GM04503 (cell line): ENCODE results near the gene MAD1L1.
A peak's percentile ranks its signal among the peaks of the same experiment; 100 is the strongest.

Source experiments
- DNase-seq: peaks from one replicate; pipeline ENCODE4 v3.0.0-alpha.2; 2012; ENCODE audit warnings: low read depth

MAD1L1 gene

DNA sequence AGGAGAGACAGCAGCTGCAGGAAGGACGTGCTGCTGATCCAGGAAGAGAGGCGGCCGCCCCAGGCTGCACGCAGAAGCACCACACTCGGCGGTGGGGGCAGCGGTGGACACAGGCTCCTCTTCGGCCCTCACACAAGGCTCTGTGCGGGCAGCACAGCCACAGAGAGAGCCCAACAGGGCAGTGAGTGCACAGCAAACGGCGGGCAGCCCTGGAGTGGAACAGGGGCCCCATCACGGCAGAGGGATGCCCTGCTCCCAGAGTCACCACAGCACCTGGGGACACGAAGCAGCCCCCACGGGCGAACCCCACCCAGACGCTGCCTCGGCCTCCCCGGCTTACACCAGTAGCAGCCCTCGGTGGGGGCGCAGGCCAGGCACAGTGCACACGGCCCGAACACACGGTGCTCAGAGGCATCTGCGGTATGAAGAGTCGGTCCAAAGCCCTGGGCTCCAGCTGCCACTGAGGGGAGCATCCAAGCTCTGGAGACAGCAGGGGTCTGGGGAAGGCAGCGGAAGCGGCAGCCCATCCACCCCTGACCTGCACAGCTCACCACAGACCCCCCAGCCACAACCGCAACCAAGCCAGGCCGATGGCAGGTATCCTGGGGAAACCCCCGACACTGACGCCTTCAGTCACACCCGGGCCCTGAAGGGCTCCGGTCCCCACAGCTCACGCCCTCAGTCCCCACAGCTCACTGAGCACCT, 26.1 kb upstream of the MAD1L1 start:
- no peak for DNase-seq

DNA sequence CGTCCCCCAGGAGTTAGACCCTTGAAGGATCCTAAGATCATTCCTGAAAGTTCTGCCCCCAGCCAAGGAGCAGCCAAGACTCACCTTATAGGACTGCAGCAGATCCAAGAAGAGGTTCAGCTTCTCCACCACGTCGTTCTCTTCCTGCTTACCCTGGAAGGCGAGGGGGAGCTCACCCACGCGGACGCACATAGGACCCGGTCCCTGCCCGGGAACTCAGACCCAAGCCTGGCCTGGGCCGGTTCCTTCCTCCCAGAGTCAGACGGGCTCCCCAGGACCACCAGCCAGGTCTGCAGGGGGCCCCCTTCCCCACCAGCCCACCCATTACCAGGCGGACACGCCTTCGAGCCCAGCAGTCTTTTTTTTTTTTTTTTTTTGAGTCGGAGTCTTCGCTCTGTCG, 24.9 kb upstream of the MAD1L1 start:
- DNase-seq = no peak

DNA sequence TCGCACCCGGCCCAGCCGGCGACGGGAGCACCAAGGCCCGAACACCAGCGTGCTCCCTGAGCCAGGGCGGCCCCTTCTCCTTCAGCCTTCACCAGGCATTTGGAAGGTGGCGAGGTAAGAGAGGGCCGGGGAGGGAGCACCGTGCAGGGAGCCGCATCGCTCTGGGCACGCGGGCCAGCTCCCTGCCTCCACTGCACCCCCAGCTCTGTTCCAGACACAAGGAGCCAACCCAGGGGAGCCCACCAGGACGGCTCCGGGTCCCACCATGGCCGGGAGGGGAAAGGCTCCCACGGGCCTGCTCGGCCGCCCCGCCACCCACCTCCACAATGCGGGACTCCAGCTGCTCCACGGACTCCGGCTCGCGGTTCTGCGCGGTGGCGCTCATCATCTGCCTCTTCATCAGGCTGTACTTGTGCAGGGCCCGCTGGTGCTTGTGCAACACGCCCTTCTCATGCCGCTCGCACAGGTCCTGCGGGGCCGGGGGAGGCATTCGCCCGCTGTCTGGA, 24.4 kb upstream of the MAD1L1 start:
- no peak for DNase-seq

DNA sequence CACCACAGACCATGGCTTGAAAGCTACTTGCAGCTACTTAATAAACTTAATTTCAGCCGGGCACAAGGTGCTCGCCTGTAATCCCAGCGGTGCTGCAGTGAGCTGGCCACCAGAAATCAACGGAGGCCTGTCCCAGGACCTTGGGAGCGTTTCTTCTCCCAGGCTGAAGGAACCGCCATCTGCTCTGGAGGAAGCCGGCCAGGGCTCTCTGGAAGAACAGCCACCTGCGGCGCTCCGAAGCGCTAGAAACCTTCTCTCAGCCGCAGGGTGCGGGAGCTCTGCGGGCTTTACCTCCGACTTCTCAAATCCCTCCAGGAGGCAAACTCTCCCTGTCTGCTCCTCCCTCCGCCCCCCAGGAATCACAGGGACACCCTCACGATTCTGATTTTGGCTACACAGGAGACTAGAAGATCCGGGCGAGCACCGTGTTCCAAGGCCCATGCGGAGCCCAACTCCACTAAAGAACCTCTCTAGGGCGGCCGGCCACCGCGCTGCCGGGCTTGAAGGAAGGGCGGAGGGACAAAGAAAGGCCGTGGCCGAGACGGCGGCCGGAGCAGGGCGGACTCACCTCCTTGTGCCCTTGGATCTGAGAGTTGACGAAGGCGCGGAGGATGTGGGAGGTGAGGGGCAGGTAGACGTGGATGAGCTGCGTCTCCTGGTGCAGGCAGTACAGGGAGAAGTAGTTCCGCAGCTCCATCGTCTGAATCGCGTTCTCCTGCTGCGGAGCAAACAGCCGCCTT, 23.7 kb upstream of the MAD1L1 start:
- no peak for DNase-seq

DNA sequence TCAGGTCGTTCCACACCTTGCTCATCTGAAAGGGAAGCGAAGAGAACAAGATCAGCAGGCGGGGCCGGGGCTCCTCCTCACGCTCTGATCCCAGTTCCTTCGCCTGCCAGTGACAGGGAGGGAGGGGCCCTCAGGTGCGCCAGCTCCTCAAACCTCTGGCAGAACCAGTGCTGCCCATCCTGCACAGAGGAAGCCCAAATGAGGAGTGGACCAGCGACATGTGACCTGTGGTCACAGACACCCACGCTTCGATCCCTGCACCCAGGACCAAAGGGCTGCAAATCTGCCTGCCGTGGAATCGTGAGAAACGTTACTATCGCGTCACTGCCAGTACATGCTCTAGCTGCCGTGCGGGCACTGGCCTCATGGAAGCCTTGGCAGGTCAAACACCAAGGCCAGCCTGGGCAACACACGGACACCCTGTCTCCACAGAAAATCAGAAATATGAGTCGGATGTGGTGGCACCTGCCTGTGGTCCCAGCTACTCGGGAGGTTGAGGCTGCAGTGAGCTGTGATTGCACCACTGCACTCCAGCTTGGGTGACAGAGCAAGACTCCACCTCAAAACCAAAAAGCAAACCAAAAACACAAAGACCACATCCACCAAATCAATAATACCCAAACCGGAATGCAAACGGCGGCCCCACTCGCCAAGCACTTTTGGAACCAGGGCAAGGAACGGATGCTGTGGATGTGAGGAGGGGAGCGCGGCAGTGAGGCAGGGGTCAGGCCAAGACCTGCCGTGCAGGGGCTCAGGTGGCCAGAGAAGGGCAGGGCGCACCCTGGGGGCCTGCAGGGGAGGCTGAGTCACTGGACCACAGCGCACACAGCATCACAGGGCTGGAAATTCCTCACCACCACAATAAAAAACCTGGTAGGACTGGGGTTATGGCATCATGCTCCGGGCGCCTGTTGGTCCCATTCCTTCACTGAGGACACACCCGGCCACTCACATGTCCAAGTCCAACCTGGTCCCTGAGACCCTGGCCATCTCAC, 22.7 kb upstream of the MAD1L1 start:
- DNase-seq = no peak

DNA sequence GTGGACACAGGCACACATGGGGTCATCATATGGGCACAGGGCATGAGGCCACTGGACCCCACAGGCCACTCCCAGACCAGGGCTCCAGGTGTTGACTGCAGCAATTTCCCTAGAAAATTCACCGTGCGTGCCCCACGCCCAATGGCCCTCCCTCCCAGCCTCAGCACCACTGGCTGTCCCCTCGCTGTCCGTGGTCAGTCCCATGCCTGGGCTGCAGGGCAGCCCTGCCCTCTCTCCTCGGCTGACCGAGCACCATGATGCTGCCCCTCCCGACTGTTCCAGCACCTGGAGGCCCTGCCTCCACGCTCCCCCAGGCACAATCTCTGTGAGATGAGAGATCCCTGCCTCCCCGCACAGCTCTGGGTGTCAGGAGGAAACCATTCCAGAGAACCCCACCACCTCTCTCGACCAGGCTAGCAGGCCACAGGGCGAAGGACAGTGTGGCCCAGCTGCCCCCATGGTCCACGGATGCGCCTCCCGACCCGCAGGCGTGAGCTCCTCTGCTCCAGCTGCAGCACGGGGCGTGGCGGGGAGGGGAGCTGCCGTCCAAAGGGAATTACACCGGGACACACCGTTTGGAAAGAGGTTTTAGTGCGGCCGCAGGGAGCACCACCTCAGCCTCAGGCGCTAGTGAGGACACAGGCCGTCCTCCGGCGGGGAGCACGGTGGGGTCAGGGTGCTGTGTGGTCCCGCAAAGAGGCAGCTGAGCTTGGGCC, 21.8 kb upstream of the MAD1L1 start:
- no peak for DNase-seq

DNA sequence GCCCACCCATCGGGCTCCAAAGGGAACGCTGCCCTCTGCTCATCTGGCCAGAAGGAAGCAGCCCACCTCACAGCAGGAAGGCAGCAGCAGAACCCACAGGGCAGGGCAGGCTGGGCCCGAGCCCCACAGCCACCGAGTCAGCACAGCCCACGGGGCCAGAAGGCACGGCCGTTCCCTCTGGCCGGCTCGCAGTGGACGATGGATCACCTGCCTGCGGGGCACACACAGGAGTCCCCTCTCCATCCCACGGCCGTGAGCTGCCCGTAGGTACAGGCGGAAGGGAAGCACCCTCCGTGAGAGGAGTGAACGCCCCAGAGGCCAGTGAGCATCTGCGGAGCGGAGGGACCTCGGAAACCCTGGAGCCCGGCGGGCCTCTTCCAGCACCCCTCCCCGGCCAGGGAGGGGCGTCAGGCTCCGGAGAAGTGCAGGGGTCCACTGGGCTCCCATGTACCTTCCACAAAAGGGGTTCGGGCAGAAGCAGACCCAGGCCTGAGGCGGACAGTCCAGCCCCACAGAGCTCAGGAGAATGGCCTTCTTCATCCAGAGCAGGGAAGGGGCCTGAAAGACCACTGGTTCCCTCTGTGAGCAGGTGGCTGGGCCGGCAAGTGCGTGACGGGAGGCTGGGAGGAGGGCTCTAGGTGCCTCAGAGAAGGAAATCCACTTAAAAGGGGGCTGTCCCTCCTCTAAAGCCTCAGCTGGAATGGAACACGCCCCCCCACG, 20.9 kb upstream of the MAD1L1 start:
- DNase-seq = no peak

DNA sequence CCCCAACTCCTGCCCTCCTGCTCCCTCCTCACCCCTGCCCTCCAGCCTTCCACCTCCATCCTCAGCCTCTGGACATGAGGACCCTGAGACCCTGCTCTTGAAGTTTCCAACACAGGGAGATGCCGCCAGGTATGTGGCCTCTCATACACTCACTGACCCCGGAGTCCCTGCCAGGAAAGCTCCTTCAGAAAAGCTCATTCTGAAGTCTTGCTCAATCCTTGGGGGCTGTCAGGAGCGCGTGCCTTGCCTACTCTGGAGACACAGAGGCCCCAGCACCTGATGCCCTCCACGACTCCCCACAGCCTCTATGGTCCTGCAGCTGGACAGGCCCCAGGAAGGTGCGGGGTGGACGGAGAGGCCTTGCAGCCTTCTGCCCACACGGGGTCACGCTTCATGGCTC, 20.3 kb upstream of the MAD1L1 start:
- no peak for DNase-seq

DNA sequence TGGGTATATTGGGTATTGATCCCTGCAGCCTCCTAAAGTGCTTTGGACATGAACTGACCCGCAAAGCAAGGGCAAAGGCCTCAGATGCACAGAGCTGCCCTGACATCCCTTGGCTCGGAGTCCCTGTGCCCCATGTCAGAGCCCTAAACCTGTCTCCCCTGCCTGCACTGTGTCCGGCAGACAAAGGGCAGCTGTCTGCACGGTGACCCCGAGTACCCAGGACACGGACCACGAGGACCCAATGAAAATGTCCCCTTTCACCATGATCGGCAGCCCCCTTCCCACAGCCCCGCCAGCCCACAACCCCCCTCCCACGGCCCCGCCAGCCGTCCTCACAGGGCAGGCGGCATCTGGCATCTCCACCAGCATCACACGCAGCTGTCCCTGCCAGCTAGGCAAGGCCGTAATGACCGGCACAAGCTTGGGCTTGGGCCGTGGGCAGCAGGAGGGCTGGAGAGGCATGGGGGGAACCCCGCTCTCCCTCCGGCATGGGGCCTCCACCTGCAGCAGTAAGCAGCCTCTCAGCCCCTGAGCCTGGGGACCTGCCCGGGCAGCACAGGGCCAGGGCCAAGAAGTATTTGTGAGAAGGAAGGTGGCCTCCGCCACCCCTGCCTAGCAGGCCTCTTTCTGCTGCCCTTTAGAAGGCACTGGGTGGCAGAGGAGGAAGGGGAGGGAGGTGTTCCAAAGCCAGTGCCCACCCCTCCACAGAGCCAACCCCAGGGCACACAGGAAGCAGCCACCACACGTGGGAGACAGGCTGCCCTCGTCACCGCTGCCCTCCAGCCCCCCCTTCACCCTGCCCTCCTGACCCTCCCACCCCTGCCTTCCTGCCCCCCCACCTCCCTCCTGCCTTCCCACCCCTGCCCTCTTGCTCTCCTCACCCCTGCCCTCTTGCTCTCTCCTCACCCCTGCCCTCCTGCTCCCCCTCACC, 19.4 kb upstream of the MAD1L1 start:
- no peak for DNase-seq

DNA sequence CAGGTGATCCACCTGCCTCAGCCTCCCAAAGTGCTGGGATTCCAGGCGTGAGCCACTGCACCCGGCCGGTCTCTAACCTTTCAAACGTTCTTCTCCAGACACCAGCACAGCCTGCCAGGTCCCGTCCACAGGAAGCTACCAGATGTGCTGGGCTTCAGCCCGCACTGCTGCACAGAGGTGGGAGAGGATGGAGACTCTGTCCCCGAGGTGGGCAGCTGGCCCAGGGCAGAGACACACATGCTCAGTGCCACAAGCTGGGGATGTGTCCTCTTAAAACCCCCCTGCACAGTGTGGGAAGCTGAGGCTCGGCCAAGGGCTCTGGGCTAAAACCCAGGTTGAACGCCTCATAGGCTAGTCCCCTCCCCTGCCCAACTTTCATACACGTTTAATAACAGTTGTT, 18.6 kb upstream of the MAD1L1 start:
- DNase-seq = no peak

DNA sequence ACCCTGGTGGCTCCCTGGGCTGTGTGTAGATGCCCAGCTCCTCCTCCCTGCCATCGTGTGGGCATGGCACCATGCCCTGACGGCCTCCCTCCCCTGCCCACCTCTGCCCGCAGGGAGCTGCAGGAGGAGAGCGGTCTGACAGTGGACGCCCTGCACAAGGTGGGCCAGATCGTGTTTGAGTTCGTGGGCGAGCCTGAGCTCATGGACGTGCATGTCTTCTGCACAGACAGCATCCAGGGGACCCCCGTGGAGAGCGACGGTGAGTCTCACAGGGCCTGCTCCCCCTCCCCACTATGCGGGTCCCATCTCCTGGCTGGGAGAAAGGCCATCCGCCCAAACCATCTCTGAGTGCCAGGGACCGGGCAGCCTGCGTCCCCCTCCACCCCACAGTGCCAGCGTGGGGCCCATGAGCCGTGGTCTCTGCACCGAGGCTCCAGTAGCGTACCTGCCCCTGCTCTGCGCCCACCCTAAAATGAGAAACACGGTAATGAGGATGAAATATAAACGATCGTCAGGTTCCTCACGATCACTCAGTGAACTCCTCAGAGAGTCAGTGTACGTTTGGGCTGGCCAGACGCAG, 17.1 kb upstream of the MAD1L1 start:
- DNase-seq = no peak

DNA sequence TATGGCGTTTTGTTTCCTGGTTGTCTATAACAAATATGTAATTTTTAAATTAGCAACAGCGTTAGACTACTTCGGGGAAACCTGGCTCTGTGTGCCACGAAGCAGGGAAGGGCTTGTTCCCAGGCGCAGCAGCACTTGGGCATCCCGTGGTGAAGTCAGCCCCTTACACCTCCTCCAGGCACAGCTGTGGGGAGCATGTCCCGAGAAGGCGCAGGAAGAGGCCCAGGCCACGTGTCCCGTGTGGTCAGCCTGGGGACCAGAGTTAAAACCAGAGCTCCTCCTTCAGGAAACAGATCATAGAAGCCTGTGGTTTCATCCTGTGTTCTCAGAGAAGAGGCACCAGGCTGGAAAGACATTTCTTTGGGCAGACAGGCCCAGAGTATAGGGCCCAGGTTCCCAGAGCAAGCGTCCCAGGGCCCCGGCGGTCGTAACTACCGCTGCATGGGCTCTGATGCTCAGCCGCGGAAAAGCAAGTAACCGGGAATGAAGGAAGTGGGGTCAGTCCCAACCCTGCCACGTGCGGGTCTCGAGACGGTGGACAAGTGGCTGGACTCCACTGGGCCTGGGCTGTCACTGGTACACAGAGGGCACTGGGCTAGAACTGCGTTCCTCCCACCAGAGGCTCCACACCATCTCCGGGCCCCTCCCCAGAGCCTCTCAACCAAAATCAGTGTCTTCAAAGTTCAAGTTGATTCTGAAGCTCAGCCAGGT, 16.4 kb upstream of the MAD1L1 start:
- peak; percentile 94 for DNase-seq

DNA sequence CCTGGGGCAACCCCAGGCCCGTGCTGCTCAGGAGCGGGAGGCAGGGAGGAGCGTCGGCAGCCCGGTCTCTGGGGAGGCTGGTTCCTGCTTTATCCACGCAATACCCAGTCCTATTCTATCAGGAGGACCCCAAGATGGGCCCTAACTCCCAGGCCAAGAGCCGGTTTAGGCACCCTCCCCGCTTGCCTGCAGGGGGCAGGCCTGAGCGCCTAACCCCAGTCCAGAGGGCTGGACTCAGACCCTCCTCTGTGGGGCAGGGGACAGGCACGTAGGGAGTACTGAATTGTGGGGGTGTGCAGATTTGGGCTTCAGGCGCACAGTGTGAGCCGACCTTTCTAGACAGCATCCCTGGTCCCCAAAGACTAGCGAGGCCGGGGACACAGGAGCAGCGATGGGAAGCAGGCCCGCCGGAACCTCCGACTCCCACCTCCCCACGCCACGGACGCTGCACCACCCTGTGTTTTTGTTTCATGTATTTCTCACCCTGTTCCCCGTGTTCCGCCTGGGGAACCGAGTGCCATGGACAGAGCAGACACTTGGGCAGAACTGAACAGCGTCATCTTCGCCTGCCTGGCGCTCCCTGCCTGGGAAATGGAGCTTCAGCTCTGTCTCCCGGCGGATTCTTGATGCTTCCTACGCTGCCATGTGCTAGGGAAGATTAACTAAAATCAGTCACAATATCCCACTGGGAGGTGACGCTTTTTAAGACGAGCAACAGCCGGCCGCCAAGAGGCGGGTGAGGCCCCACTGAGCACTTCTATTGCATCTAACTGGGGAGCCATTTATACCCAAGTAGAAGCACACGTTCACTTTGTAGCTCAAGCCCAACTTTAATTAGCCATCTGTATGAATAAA, 14.6 kb upstream of the MAD1L1 start:
- no peak for DNase-seq

DNA sequence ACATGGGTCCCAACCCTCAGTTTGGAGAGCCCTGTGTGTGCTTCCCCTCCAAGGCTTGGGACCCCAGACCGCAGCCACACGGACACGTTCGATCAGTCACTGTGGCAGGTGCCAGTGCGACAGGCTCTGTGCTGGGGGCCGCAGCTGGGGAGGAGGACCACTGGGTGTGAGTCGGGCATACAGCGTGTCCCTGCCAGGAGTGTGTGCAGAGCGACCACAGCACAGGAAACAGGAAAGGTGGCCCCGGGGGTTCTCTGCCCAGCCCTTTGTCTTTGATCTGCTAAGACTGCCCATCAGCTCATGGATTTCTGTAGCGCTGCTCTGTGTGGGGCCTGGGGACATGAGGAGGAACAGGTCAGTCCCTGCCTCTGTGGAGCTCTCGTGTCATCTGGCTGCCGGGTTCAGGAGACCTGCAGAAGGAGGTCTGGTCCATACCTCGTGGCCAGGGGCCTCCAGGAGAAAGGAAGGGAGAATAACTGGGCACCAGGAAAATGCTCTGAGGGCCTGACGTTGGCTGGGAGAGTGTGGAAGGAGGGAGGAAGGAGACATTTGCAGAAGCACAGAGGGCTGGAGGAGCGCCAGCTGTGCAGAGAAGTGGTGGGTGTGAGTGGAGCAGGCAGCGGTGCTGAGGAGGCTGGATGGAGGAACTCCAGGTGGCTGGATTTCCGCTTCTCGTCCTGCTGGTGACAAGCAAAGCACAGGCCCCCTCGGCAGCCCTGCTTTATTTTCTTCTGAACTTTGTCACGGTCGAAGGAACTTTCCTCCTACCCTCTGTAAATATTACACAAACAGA, 13.3 kb upstream of the MAD1L1 start:
- no peak for DNase-seq

DNA sequence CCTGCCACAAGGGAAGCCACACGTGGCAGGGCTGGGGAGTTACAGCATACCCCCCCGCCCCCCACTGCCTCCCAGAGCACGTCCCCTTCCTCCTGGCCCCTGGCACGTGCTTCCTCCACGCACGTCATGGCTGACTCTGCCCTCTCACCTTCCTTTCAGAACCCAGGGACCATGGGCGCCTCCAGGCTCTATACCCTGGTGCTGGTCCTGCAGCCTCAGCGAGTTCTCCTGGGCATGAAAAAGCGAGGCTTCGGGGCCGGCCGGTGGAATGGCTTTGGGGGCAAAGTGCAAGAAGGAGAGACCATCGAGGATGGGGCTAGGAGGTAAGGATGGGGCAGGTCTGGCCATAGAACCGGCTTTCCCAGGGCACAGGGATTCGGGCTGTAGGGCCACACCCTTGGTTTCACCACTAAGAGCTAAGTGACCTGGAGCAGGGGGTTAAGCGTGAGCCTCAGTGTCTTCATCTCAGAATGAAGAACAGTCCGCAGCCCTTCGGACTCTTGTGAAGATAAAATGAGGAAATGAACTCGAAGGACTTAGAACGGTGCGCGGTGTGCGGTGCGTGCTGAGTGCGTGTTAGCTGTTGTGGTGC, 11.8 kb upstream of the MAD1L1 start:
- no peak for DNase-seq

DNA sequence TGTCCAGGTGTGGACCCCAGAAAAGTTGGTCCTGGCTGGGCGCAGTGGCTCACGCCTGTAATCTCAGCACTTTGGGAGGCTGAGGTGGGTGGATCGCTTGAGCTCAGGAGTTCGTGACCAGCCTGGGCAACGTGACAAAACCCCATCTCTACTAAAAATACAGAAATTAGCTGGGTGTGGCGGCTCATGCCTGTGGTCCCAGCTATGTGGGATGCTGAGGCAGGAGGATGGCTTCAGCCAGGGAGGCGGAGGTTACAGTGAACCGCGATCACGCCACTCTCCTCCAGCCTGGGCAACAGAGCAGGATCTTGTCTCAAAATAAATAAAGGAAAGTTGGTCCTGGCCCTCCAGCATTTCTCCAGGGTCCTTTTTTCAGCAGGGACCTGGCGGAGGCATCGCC, 10.7 kb upstream of the MAD1L1 start:
- no peak for DNase-seq
